ENCODE data around the gene CENPU. TPM values are rescaled to one million over a fixed set of nuclear protein-coding genes. Genes with fewer than 3 reads are reported as not detected.

The CENPU gene
- total RNA-seq, 4 donors from 2014 or later = 5.4 to 29.8 (median 9.4) TPM

DNA sequence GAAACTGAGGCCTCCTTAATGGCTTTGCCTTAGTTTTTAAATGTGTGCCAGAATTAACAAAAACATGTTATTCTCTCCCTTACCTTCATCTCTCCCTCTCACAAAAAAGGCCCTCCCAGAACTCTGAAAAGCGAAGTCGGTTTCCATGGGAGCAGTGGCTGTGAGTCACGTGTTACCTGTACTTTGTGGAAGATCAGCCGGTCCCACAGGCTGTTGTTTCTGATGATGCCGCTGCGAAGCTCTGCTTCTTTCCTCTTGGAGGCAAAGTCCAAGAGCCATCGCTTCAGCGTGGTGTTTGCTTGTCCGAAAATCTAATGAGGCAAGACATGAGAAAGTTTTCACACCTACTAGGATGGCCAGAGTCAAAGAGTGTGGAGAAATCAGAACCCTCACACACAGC lies 32.5 kb upstream of the CENPU start:
- H3K4me3 ChIP-seq = no peak overlapping the region
- no peaks in the 10 kb centered on the region for H3K9me3 ChIP-seq
- H3K27me3 ChIP-seq = no peaks in the 10 kb centered on the region
- peaks cover 94% of the 10 kb centered on the region for H3K36me3 ChIP-seq
- no peak overlapping the region for H3K27ac ChIP-seq
- DNase-seq (ENCODE audit: low spot score in 2 of 2) = no peak
- WGBS = 96% methylated on average over 9 of the region's 9 CpGs
- TF ChIP-seq, protein P1, sequence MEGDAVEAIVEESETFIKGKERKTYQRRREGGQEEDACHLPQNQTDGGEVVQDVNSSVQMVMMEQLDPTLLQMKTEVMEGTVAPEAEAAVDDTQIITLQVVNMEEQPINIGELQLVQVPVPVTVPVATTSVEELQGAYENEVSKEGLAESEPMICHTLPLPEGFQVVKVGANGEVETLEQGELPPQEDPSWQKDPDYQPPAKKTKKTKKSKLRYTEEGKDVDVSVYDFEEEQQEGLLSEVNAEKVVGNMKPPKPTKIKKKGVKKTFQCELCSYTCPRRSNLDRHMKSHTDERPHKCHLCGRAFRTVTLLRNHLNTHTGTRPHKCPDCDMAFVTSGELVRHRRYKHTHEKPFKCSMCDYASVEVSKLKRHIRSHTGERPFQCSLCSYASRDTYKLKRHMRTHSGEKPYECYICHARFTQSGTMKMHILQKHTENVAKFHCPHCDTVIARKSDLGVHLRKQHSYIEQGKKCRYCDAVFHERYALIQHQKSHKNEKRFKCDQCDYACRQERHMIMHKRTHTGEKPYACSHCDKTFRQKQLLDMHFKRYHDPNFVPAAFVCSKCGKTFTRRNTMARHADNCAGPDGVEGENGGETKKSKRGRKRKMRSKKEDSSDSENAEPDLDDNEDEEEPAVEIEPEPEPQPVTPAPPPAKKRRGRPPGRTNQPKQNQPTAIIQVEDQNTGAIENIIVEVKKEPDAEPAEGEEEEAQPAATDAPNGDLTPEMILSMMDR (IDR thresholded peaks at IDR 0.05) = no peak
- TF ChIP-seq EP300 (IDR thresholded peaks at IDR 0.05) (no peak), POLR2A (IDR thresholded peaks at IDR 0.05) (no peak), POLR2AphosphoS5 (IDR thresholded peaks at IDR 0.05) (no peak)
- H3K4me1 ChIP-seq = peaks cover 6% of the 10 kb centered on the region

DNA sequence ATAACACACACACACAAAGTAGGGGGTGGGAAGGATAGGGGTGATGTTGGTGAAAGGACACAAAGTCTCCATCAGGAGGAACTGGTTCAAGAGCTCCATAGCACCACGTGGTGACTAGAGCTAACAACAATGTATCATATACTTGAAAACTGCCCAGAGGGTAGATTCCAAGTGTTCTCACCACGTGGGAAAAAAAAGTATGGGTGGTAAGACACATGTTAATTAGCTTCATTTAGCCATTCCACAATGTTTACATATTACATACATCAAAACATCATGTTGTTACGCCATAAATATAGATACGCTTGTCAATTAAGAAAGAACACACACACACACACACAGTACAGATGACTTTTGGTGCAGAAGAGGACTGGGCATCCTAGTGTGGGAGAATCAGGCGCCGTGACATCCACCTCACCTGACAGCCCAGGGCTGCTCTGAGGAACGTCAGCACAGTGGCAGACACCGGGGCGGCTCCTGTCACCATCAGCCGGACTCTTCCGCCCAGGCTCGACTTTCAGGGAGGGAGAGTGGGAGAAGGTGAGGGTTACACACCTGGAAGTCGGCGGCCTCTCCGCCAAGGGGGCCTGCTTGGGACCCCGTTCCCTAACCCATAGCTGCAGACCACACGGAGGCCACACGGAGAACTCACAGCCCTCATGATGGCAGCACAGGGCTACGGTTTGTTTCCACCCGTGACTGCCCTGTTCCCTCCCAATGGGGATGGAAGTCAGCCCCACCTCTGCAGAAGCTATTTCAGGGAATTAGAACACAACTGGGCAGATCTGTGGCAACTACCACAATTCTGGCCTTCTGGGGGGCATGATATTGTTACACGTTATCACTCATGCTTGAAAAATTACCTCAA lies 31.8 kb upstream of the CENPU start:
- Histone ChIP-seq H3K4me3 (no peak overlapping the region), H3K27ac (no peak overlapping the region), H3K4me1 (peaks cover 6% of the 10 kb centered on the region), H3K27me3 (no peaks in the 10 kb centered on the region), H3K36me3 (peaks cover 92% of the 10 kb centered on the region), H3K9me3 (no peaks in the 10 kb centered on the region)
- TF ChIP-seq, protein P1 (IDR thresholded peaks at IDR 0.05) = no peak
- TF ChIP-seq EP300 (IDR thresholded peaks at IDR 0.05) (no peak), POLR2A (IDR thresholded peaks at IDR 0.05) (no peak), POLR2AphosphoS5 (IDR thresholded peaks at IDR 0.05) (no peak)
- WGBS = 80% methylated on average over 11 of the region's 21 CpGs
- DNase-seq (ENCODE audit: low spot score in 2 of 2) = no peak

DNA sequence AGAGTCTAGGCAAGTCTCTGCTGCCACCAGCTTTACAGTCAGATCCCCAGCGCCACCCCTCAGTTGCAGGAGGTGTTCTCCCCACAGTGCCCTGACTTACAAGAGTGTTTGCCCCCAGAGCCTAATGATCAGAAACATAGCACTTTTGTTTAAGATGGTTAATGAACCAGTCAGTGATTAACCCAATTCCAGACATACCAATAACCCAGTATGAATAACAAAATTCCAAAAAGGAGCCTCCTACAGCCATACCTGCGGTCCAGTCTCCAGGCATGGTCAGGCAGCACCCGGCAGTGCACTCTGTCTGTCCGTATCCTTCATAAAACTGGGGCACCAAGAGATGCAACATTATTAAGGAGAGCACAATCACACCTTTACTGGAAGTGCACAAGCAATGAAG lies 30.7 kb upstream of the CENPU start:
- DNase-seq (ENCODE audit: low spot score in 2 of 2) = no peak
- whole genome bisulfite sequencing = 100% methylated on average over 4 of the region's 4 CpGs
- peaks cover 93% of the 10 kb centered on the region for H3K36me3 ChIP-seq
- H3K27ac ChIP-seq = no peak overlapping the region
- no peak overlapping the region for H3K4me3 ChIP-seq
- H3K27me3 ChIP-seq = no peaks in the 10 kb centered on the region
- H3K9me3 ChIP-seq = no peaks in the 10 kb centered on the region
- TF ChIP-seq POLR2A (IDR thresholded peaks at IDR 0.05) = no peak
- no peak for TF ChIP-seq EP300 (IDR thresholded peaks at IDR 0.05)
- TF ChIP-seq, protein P1 (IDR thresholded peaks at IDR 0.05) = no peak
- H3K4me1 ChIP-seq = peaks cover 6% of the 10 kb centered on the region

DNA sequence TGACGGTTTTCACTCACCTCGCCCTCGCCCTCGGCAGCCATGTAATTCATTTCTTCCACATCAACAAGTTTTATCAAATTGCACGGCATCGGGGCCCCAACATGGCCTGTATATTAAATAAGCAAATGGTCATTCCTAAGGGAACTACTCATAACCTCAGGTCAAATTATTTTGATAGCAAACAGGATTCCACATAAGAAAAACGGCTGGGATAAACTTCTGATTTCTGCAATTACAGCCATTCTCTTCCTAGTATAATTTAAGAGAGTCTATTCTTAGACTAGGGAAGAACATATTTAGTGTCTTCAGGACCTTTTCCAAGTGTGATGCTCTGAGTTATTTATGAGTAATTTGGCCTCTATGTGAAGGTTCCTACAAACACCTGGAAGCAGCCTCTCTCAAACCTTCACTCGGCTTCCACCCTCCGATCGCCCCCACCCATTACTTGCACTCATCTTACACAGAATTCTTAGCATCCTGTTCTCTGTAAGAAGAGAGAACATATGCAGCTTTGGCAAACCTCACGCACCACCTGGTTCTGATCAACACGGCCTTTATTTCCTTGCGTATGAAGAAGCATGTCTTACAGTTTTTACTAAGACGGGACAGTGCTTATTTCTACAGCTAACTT lies 29.4 kb upstream of the CENPU start:
- WGBS = 79% methylated on average over 14 of the region's 14 CpGs
- Histone ChIP-seq H3K27me3 (no peaks in the 10 kb centered on the region), H3K9me3 (no peaks in the 10 kb centered on the region), H3K4me1 (peaks cover 6% of the 10 kb centered on the region), H3K36me3 (peaks cover 82% of the 10 kb centered on the region), H3K4me3 (no peak overlapping the region), H3K27ac (no peak overlapping the region)
- no peak for DNase-seq (ENCODE audit: low spot score in 2 of 2)
- TF ChIP-seq, protein P1 (IDR thresholded peaks at IDR 0.05) = no peak
- no peak for TF ChIP-seq EP300 (IDR thresholded peaks at IDR 0.05)
- no peak for TF ChIP-seq POLR2AphosphoS5 (IDR thresholded peaks at IDR 0.05)
- TF ChIP-seq POLR2A (IDR thresholded peaks at IDR 0.05) = no peak

DNA sequence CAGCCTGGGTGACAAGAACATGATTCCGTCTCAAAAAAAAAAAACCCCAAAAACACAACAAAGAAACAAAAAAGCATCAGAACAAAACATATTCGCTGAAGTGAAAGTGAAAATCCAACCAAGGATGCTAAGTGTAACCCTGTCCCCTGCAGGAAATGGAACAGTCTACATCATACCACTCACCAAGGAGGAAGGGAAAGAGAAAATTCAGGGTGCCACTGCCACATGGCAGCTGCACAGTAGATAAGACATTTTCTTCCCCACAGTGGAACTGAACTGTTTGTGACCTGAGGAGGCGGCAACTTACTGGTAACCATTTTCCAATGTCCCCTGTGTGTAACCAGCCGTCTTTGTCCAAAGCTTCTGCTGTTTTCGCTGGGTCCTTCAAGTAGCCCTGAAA lies 28.2 kb upstream of the CENPU start:
- H3K4me1 ChIP-seq = peaks cover 7% of the 10 kb centered on the region
- H3K27ac ChIP-seq = no peak overlapping the region
- no peaks in the 10 kb centered on the region for H3K27me3 ChIP-seq
- TF ChIP-seq EP300 (IDR thresholded peaks at IDR 0.05) (no peak), POLR2AphosphoS5 (IDR thresholded peaks at IDR 0.05) (no peak), POLR2A (IDR thresholded peaks at IDR 0.05) (no peak)
- TF ChIP-seq, protein P1 (IDR thresholded peaks at IDR 0.05) = no peak
- peaks cover 81% of the 10 kb centered on the region for H3K36me3 ChIP-seq
- DNase-seq (ENCODE audit: low spot score in 2 of 2) = no peak
- 90% methylated on average over 5 of the region's 5 CpGs for WGBS
- no peaks in the 10 kb centered on the region for H3K9me3 ChIP-seq
- no peak overlapping the region for H3K4me3 ChIP-seq

Data from suprapubic skin (tissue), 4 donors.